ENCODE data around the gene LUC7L2. TPM values are rescaled to one million over a fixed set of nuclear protein-coding genes. Genes with fewer than 3 reads are reported as not detected.

LUC7L2 gene
- total and polyA plus RNA-seq, 9 of the 15 experiments (the other 6 are each of a cell fraction or from before 2014, with no cell fraction given), result 56.1 to 207 (median 141) TPM

- TF ChIP-seq, protein P1, sequence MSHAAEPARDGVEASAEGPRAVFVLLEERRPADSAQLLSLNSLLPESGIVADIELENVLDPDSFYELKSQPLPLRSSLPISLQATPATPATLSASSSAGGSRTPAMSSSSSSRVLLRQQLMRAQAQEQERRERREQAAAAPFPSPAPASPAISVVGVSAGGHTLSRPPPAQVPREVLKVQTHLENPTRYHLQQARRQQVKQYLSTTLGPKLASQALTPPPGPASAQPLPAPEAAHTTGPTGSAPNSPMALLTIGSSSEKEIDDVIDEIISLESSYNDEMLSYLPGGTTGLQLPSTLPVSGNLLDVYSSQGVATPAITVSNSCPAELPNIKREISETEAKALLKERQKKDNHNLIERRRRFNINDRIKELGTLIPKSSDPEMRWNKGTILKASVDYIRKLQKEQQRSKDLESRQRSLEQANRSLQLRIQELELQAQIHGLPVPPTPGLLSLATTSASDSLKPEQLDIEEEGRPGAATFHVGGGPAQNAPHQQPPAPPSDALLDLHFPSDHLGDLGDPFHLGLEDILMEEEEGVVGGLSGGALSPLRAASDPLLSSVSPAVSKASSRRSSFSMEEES (CRISPR knock-in tag; IDR thresholded peaks at IDR 0.05), result peak; percentile 85
- TF ChIP-seq ADNP (tag; IDR thresholded peaks at IDR 0.05) (peak; percentile 53; the same call in 1 of the 2 replicates), HMGN3 (IDR thresholded peaks at IDR 0.05; ENCODE audit: borderline replicate concordance, extremely low read depth, insufficient read length, low read depth, low read length) (no peak), CXXC5 (CRISPR knock-in tag; IDR thresholded peaks at IDR 0.05) (peak; percentile 23; the same call in 1 of the 2 replicates), RFX7 (CRISPR knock-in tag; IDR thresholded peaks at IDR 0.05) (no peak), ZNF75A (CRISPR knock-in tag; IDR thresholded peaks at IDR 0.05) (no peak), ZSCAN29 (IDR thresholded peaks at IDR 0.05) (no peak)
Observed at GRCh38 chr7:139422126-139422525, 62.4 kb downstream of the LUC7L2 start (continued).

GRCh38 chr7:139423091-139423490 lies 63.4 kb downstream of the LUC7L2 start:
- Histone ChIP-seq H3K4me1 (replicated peaks in 1 of 2; ENCODE audit: control insufficient read depth in 2 of 2, insufficient read depth in 2 of 2, low read length in 2 of 2) (no peaks in the 10 kb centered on the region), H3K4me3 (no peak overlapping the region), H3K4me2 (ENCODE audit: insufficient read depth, low read length) (no peak overlapping the region), H3K36me3 (ENCODE audit: control insufficient read depth, insufficient read depth, low read length) (peaks cover 87% of the 10 kb centered on the region), H3K27me3 (ENCODE audit: control insufficient read depth in 2 of 2, insufficient read depth in 2 of 2, low read length in 2 of 2) (no peaks in the 10 kb centered on the region), H3K9me1 (ENCODE audit: control insufficient read depth, insufficient read depth, low read length) (no peaks in the 10 kb centered on the region), H2AFZ (ENCODE audit: low read depth, low read length) (no peak overlapping the region), H4K20me1 (replicated peaks; ENCODE audit: control insufficient read depth, insufficient read depth, low read length) (no peaks in the 10 kb centered on the region), H3K9me3 (replicated peaks; ENCODE audit: control insufficient read depth, insufficient read depth, low read depth, low read length) (no peaks in the 10 kb centered on the region), H3K79me2 (ENCODE audit: control insufficient read depth, insufficient read depth, low read length) (no peaks in the 10 kb centered on the region), H3K27ac (ENCODE audit: extremely low read depth, low read depth, low read length) (no peak overlapping the region), H3K9ac (ENCODE audit: insufficient read depth in 1 of 2, low read depth in 2 of 2, low read length in 2 of 2) (no peak overlapping the region)
- BruUV-seq (replicated peaks), result no TSS peak
- POLR2A ChIA-PET, result interaction anchor here (1.1 to 1.6 kb wide), 5 partner anchors 10 to 57 kb away, joined by 3 to 8 read pairs (median 3); no protein-coding TSS in a partner anchor
- no peak for FAIRE-seq
- DNase-seq (ENCODE audit: extremely low read depth in 1 of 4, low spot score in 3 of 4), result no peak
- 92% methylated on average over 4 of the region's 4 CpGs for WGBS (ENCODE audit: insufficient coverage, low coverage, missing lambda C conversion rate)
- in situ Hi-C loops (cut with MboI) (no loop called here), intact Hi-C loops (cut with micrococcal nuclease) (no loop called here)
- CTCF ChIA-PET (ENCODE audit: low intra/inter-chr PET ratio), result no interaction called here
- no peak for TF ChIP-seq ZNF175 (CRISPR knock-in tag; IDR thresholded peaks at IDR 0.05; ENCODE audit: low read depth)
- no peak for TF ChIP-seq LCOR (CRISPR knock-in tag; IDR thresholded peaks at IDR 0.05)
- TF ChIP-seq ZNF134 (CRISPR knock-in tag; conservative IDR thresholded peaks at IDR 0.05), result no peak
- no peak for TF ChIP-seq ZNF143 (CRISPR knock-in tag; IDR thresholded peaks at IDR 0.05)
- no peak for TF ChIP-seq PRPF4 (IDR thresholded peaks at IDR 0.05; ENCODE audit: insufficient read depth, low read depth, low read length, poor library complexity, severe bottlenecking)
- TF ChIP-seq CEBPG (CRISPR knock-in tag; IDR thresholded peaks at IDR 0.05), result no peak
- TF ChIP-seq CEBPG (tag; conservative IDR thresholded peaks at IDR 0.05 in 1 of 2, IDR thresholded peaks at IDR 0.05 in 1 of 2), result no peak
- TF ChIP-seq BRCA1 (IDR thresholded peaks at IDR 0.05), result no peak
- no peak for TF ChIP-seq BRCA1 (CRISPR knock-in tag; IDR thresholded peaks at IDR 0.05)
- ATAC-seq, result no peak
